CD14-positive monocyte (primary cell): ENCODE results near the gene CCM2. TPM values are rescaled to one million over a fixed set of nuclear protein-coding genes. Genes with fewer than 3 reads are reported as not detected.
A peak's percentile ranks its signal among the peaks of the same experiment; 100 is the strongest.

Source experiments
- DNase-seq, 3 donors: peaks; one replicate each; pipeline ENCODE4 v3.0.0-alpha.2; 2011 to 2022
- H2AFZ ChIP-seq: 2 replicates; pipeline ENCODE4 v1.6.0; 2012; ENCODE audit warnings: mild to moderate bottlenecking, low read depth, low read length, inconsistent platforms; ENCODE audit not compliant: insufficient read depth, poor library complexity, severe bottlenecking
- H3K27ac ChIP-seq, 2 donors: 1 replicate in 1 of 2; 2 replicates in 1 of 2; pipeline ENCODE4 v1.5.1; 2012 to 2013; ENCODE audit warnings: low read length in 2 of 2, control low read depth in 1 of 2, inconsistent platforms in 1 of 2, low read depth in 1 of 2, mild to moderate bottlenecking in 1 of 2
- H3K27me3 ChIP-seq, 2 donors: one replicate each; pipeline versions ENCODE4 v1.6.0 to v1.6.1; 2011 to 2013; ENCODE audit warnings: low read length in 2 of 2; ENCODE audit not compliant: control insufficient read depth in 2 of 2, insufficient read depth in 2 of 2
- H3K36me3 ChIP-seq, 2 donors: replicated peaks in 1 of 2; 1 replicate in 1 of 2; 2 replicates in 1 of 2; pipeline versions ENCODE4 v1.5.1 to v1.6.1; 2012 to 2013; ENCODE audit warnings: low read length in 2 of 2, control low read depth in 1 of 2, inconsistent platforms in 1 of 2, mild to moderate bottlenecking in 1 of 2; ENCODE audit not compliant: insufficient read depth in 2 of 2, control insufficient read depth in 1 of 2
- H3K4me1 ChIP-seq, 2 donors: 1 replicate in 1 of 2; 2 replicates in 1 of 2; pipeline versions ENCODE4 v1.5.1 to v1.6.1; 2012 to 2013; ENCODE audit warnings: low read length in 2 of 2, control low read depth in 1 of 2, inconsistent platforms in 1 of 2, mild to moderate bottlenecking in 1 of 2, moderate library complexity in 1 of 2; ENCODE audit not compliant: insufficient read depth in 2 of 2, control insufficient read depth in 1 of 2
- H3K4me2 ChIP-seq: replicated peaks from 2 replicates; pipeline ENCODE3; 2012; ENCODE audit warnings: low read length, moderate library complexity, mild to moderate bottlenecking; ENCODE audit not compliant: poor library complexity, severe bottlenecking; ENCODE audit errors: extremely low read depth
- H3K4me3 ChIP-seq, 3 experiments: fragments of 200-600 bp in 1 of 3; sonication (generic) in 1 of 3; replicated peaks in 1 of 3; 1 replicate in 2 of 3; 2 replicates in 1 of 3; pipeline ENCODE4 v1.5.1; 2011 to 2013; ENCODE audit warnings: low read length in 3 of 3, mild to moderate bottlenecking in 3 of 3, control low read depth in 2 of 3, low read depth in 2 of 3, inconsistent platforms in 1 of 3, moderate library complexity in 1 of 3
- H3K79me2 ChIP-seq: 2 replicates; pipeline ENCODE4 v1.6.0; 2012; ENCODE audit warnings: mild to moderate bottlenecking, control low read depth, inconsistent platforms, low read length, moderate library complexity; ENCODE audit not compliant: insufficient read depth
- H3K9ac ChIP-seq: 2 replicates; pipeline ENCODE4 v1.6.0; 2017; ENCODE audit warnings: low read length, mild to moderate bottlenecking; ENCODE audit not compliant: insufficient read depth, poor library complexity, severe bottlenecking
- H3K9me3 ChIP-seq, 2 donors: replicated peaks in 1 of 2; 1 replicate in 1 of 2; 2 replicates in 1 of 2; pipeline versions ENCODE4 v1.5.1 to v1.6.1; 2012 to 2013; ENCODE audit warnings: low read length in 2 of 2, control low read depth in 1 of 2; ENCODE audit not compliant: control insufficient read depth in 1 of 2, insufficient read depth in 1 of 2
- H4K20me1 ChIP-seq: 2 replicates; pipeline ENCODE4 v1.6.0; 2012; ENCODE audit warnings: mild to moderate bottlenecking, low read length, control low read depth, moderate library complexity; ENCODE audit not compliant: insufficient read depth
- H3K27ac Mint-ChIP-seq, 7 donors: one replicate each; pipeline ENCODE4 v1.8.0; 2020; ENCODE audit warnings: mild to moderate bottlenecking in 7 of 7, mixed read lengths in 7 of 7, moderate library complexity in 6 of 7, inconsistent platforms in 2 of 7
- H3K27me3 Mint-ChIP-seq, 3 donors: one replicate each; pipeline ENCODE4 v1.8.0; 2021 to 2022; ENCODE audit warnings: low read depth in 3 of 3, mild to moderate bottlenecking in 3 of 3, mixed read lengths in 3 of 3, moderate library complexity in 3 of 3, inconsistent platforms in 1 of 3
- H3K36me3 Mint-ChIP-seq, 2 donors: one replicate each; pipeline ENCODE4 v1.8.0; 2020; ENCODE audit warnings: mixed read lengths in 2 of 2, inconsistent platforms in 1 of 2, mild to moderate bottlenecking in 1 of 2
- H3K4me1 Mint-ChIP-seq: one replicate; pipeline ENCODE4 v1.8.0; 2020; ENCODE audit warnings: mild to moderate bottlenecking, mixed read lengths
- H3K4me3 Mint-ChIP-seq, 2 donors: one replicate each; pipeline ENCODE4 v1.8.0; 2020; ENCODE audit warnings: mild to moderate bottlenecking in 2 of 2, mixed read lengths in 2 of 2, moderate library complexity in 1 of 2
- H3K9me3 Mint-ChIP-seq, 7 donors: one replicate each; pipeline ENCODE4 v1.8.0; 2020 to 2022; ENCODE audit warnings: mixed read lengths in 7 of 7, mild to moderate bottlenecking in 6 of 7, moderate library complexity in 6 of 7, inconsistent platforms in 2 of 7
- WGBS: methylation state at CpG from one replicate; pipeline ENCODE4 v1.1.5; 2013; ENCODE audit warnings: missing lambda C conversion rate; ENCODE audit not compliant: insufficient coverage; 5-methylcytosine and 5-hydroxymethylcytosine counted together
- intact Hi-C, 2 donors: fragments of 100-400 bp; cut with micrococcal nuclease; formaldehyde crosslinking; loops; one replicate each; pipeline versions ENCODE4 v1.15.0 to v1.15.1; 2023
- polyA plus RNA-seq, 3 donors: library from polyadenylated mRNA; depleted of rRNA in 1 of 3; unstranded in 2 of 3; stranded (reverse) in 1 of 3; fragments of 300-500 nt in 2 of 3; fragments of >200 nt in 1 of 3; fragmentation: Illumina TruSeq in 2 of 3; gene quantifications; 1 replicate in 2 of 3; 2 replicates in 1 of 3; pipeline ENCODE4 v1.2.3, GENCODE V29; 2012 to 2021
- TF ChIP-seq, protein P1 (sequence below): fragments of 200-600 bp; IDR thresholded peaks from one replicate; pipeline ENCODE4 v1.8.0; 2022; ENCODE audit warnings: antibody characterized with exemption, mild to moderate bottlenecking

CCM2 gene
- polyA plus RNA-seq, 3 donors = 38.5 to 102 (median 51.4) TPM

DNA sequence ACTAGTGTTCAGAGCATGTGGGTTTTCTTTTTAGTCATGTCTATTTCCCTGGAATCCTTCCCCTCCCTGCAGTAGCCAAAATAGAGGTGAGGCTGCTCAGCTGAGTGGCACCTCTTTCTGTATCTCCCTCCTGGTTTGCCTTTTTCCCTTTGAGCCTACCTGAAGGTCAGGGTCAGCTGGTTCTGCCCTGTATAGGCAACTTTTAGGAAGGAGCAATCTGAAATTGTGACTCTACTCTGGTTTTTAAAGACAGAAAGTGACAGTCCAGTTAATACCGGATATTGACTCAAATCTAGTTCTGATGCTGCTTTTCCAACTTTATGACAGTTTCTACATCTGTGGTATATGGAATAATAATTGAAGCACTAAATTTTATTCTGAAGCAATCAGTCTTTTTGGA is 26.0 kb downstream of the CCM2 start:
- DNase-seq = no peak
- peaks cover 32% of the 10 kb centered on the region for H4K20me1 ChIP-seq
- H3K79me2 ChIP-seq = peaks cover 87% of the 10 kb centered on the region
- H3K27me3 ChIP-seq = no peaks in the 10 kb centered on the region
- no peak overlapping the region for H3K4me3 ChIP-seq
- H3K9me3 ChIP-seq = no peaks in the 10 kb centered on the region
- Mint-ChIP-seq H3K36me3 (peaks cover 17 to 33% of the 10 kb centered on the region in 2 donors), H3K27me3 (peaks cover 0 to 3% (median 0%) of the 10 kb centered on the region in 3 donors), H3K27ac (peak overlapping the region in 6 of 7 donors; percentile 57 to 92 (median 78)), H3K9me3 (peaks cover 0 to 4% (median 0%) of the 10 kb centered on the region in 7 donors), H3K4me3 (no peak overlapping the region), H3K4me1 (peaks cover 56% of the 10 kb centered on the region)
- TF ChIP-seq, protein P1, sequence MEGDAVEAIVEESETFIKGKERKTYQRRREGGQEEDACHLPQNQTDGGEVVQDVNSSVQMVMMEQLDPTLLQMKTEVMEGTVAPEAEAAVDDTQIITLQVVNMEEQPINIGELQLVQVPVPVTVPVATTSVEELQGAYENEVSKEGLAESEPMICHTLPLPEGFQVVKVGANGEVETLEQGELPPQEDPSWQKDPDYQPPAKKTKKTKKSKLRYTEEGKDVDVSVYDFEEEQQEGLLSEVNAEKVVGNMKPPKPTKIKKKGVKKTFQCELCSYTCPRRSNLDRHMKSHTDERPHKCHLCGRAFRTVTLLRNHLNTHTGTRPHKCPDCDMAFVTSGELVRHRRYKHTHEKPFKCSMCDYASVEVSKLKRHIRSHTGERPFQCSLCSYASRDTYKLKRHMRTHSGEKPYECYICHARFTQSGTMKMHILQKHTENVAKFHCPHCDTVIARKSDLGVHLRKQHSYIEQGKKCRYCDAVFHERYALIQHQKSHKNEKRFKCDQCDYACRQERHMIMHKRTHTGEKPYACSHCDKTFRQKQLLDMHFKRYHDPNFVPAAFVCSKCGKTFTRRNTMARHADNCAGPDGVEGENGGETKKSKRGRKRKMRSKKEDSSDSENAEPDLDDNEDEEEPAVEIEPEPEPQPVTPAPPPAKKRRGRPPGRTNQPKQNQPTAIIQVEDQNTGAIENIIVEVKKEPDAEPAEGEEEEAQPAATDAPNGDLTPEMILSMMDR = no peak
- no peak overlapping the region for H3K9ac ChIP-seq
- peak overlapping the region; percentile 91 for H3K4me2 ChIP-seq
- H3K4me1 ChIP-seq = peaks cover 46 to 52% of the 10 kb centered on the region in 2 donors
- H2AFZ ChIP-seq = no peak overlapping the region
- H3K27ac ChIP-seq = peak overlapping the region in 1 of 2 donors; percentile 77
- H3K36me3 ChIP-seq = peaks cover 0 to 11% of the 10 kb centered on the region in 2 donors
- intact Hi-C loops = loop anchor here in 1 of 2 donors (2.0 to 10.0 kb wide), 2 partner anchors 25 to 51 kb away; partner anchors contain the start of genes CCM2 and MYO1G
- WGBS = no CpG with 5 or more reads among the region's 1 CpG

DNA sequence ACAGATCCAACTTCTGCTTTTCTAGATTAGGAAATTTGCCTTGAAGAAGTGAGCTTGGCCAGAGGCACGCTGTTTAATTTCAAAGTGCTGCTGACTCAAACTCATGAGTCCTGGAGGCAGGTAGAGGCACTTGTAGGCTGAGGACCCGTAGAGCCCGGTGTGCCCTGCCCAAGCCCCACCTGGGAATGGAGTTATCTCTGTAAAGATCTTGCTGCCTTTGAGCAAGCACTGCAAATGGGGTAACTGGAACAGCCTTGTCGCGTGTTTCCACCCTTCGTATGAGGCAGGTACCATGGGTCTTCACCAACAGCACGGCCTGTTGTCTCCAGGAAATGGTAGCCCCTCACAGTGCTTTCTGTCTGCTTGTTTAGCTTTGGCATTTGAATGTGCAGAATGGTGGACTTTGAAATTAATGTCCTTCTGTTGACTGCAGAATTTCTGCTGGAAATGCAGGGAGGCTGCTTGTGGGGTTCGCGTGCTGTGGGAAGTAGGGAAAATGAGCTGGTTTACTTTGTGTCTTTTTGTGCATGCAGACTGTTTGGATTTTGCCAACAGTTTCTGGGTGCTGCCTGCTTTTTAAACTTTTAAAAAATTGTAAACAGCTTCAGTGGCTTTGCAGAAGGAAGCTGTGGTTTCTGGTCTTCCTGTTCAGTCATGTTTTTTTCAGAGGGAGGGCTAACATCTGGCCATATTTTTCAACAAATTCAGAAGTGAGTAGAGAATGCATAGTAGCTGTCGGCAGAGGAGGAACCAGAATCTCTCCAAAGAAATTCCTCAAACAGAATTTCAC is 27.2 kb downstream of the CCM2 start:
- H4K20me1 ChIP-seq = peaks cover 41% of the 10 kb centered on the region
- intact Hi-C loops = loop anchor here in 1 of 2 donors (2.0 to 10.0 kb wide), 2 partner anchors 26 to 52 kb away; partner anchors contain the start of genes CCM2 and MYO1G

More for the DNA sequence above, 27.2 kb downstream of the CCM2 start:
- H3K4me1 ChIP-seq = peaks cover 38 to 52% of the 10 kb centered on the region in 2 donors
- H2AFZ ChIP-seq = peak overlapping the region; percentile 60
- H3K27ac ChIP-seq = peak overlapping the region; percentile 82 to 91
- Mint-ChIP-seq H3K4me3 (peak overlapping the region; percentile 92 to 96), H3K27ac (peak overlapping the region; percentile 89 to 97 (median 93)), H3K9me3 (peaks cover 0 to 4% (median 0%) of the 10 kb centered on the region in 7 donors), H3K36me3 (peaks cover 15 to 41% of the 10 kb centered on the region in 2 donors), H3K4me1 (peaks cover 55% of the 10 kb centered on the region), H3K27me3 (peaks cover 0 to 3% (median 2%) of the 10 kb centered on the region in 3 donors)
- H3K9ac ChIP-seq = peak overlapping the region; percentile 68
- WGBS = 0% methylated on average over 9 of the region's 10 CpGs
- H3K79me2 ChIP-seq = peaks cover 97% of the 10 kb centered on the region
- H3K9me3 ChIP-seq = no peaks in the 10 kb centered on the region
- TF ChIP-seq, protein P1 = no peak
- peak overlapping the region; percentile 91 for H3K4me2 ChIP-seq
- H3K36me3 ChIP-seq = peaks cover 0 to 18% of the 10 kb centered on the region in 2 donors
- peak overlapping the region; percentile 81 to 96 (median 84) for H3K4me3 ChIP-seq
- DNase-seq = peak; percentile 65 to 83 (median 80)
- no peaks in the 10 kb centered on the region for H3K27me3 ChIP-seq
